Esophagus squamous epithelium (tissue), 5 donors: ENCODE results near the gene TCF12. TPM values are rescaled to one million over a fixed set of nuclear protein-coding genes. Genes with fewer than 3 reads are reported as not detected.

Source experiments
- DNase-seq: peaks from one replicate; lab custom pipeline; 2025; lab: John Stamatoyannopoulos, UW
- H3K27ac ChIP-seq, 4 donors: fragments of 200-600 bp; sonication (generic); one replicate each; pipeline ENCODE4 v1.5.1; 2016 to 2019; ENCODE audit warnings: mild to moderate bottlenecking in 1 of 4
- H3K27me3 ChIP-seq, 4 donors: fragments of 200-600 bp; sonication (generic); 1 replicate in 3 of 4; 2 replicates in 1 of 4; pipeline versions ENCODE4 v1.5.1 to v1.6.0; 2017 to 2021; ENCODE audit warnings: antibody characterized with exemption in 1 of 4
- H3K36me3 ChIP-seq, 3 donors: fragments of 200-600 bp; sonication (generic); one replicate each; pipeline ENCODE4 v1.5.1; 2016 to 2019
- H3K4me1 ChIP-seq, 3 donors: fragments of 200-600 bp; sonication (generic); one replicate each; pipeline ENCODE4 v1.5.1; 2017 to 2019
- H3K4me3 ChIP-seq, 4 donors: fragments of 200-600 bp; sonication (generic); 1 replicate in 3 of 4; 2 replicates in 1 of 4; pipeline ENCODE4 v1.5.1; 2016 to 2019; ENCODE audit warnings: mild to moderate bottlenecking in 2 of 4, moderate library complexity in 1 of 4
- H3K9me3 ChIP-seq, 3 donors: fragments of 200-600 bp; sonication (generic); one replicate each; pipeline ENCODE4 v1.5.1; 2016 to 2019
- POLR2A ChIP-seq, 4 donors: fragments of 450-650 bp; IDR thresholded peaks; one replicate each; pipeline ENCODE4 v1.6.1; 2017; ENCODE audit warnings: antibody characterized with exemption in 4 of 4, mild to moderate bottlenecking in 4 of 4, moderate library complexity in 3 of 4
- WGBS, 2 donors: methylation state at CpG; one replicate each; pipeline ENCODE4 v1.1.5; 2018; 5-methylcytosine and 5-hydroxymethylcytosine counted together
- intact Hi-C: fragments of 100-400 bp; cut with DNase I; formaldehyde crosslinking; loops from one replicate; pipeline ENCODE4 v1.15.0; 2022
- total RNA-seq, 4 donors: library from RNA; depleted of rRNA; stranded (reverse); fragments of >200 nt; gene quantifications; one replicate each; pipeline ENCODE4 v1.1.0, GENCODE V29; 2016
- TF ChIP-seq, protein P1 (sequence below), 6 experiments: fragments of 450-650 bp in 4 of 6; fragments of 200-600 bp in 2 of 6; sonication (generic) in 2 of 6; IDR thresholded peaks; one replicate each; pipeline ENCODE4 v1.5.1; 2016 to 2019; ENCODE audit warnings: antibody characterized with exemption in 6 of 6, mild to moderate bottlenecking in 4 of 6, moderate library complexity in 4 of 6
- donor health status: DM: yes; HTN: yes; CAD: no.

TCF12 gene
- total RNA-seq, 4 donors from 2014 or later = 28.5 to 90.4 (median 51.3) TPM

DNA sequence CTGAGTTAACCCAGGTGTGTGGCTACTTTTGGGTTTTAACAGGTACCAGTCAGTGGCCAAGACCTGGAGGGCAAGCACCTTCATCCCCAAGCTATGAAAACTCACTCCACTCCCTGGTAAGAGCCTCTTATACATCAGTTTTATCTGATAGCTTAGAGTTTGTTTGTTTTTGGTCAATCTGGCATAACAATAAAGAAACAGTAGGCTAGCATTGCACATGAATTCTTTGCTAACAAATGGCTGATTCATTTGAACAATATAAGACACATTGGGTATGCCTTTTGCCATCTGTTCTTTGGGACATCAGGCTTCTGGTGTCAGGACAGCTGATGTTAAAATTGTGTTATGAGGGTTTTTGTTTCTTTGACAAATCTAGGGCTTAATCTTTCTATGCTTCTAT, 332.9 kb downstream of the TCF12 start:
- TF ChIP-seq, protein P1, sequence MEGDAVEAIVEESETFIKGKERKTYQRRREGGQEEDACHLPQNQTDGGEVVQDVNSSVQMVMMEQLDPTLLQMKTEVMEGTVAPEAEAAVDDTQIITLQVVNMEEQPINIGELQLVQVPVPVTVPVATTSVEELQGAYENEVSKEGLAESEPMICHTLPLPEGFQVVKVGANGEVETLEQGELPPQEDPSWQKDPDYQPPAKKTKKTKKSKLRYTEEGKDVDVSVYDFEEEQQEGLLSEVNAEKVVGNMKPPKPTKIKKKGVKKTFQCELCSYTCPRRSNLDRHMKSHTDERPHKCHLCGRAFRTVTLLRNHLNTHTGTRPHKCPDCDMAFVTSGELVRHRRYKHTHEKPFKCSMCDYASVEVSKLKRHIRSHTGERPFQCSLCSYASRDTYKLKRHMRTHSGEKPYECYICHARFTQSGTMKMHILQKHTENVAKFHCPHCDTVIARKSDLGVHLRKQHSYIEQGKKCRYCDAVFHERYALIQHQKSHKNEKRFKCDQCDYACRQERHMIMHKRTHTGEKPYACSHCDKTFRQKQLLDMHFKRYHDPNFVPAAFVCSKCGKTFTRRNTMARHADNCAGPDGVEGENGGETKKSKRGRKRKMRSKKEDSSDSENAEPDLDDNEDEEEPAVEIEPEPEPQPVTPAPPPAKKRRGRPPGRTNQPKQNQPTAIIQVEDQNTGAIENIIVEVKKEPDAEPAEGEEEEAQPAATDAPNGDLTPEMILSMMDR (IDR thresholded peaks at IDR 0.05) = no peak
- no peak for TF ChIP-seq POLR2A (IDR thresholded peaks at IDR 0.05)
- no peak for DNase-seq
- Histone ChIP-seq H3K4me1 (no peaks in the 10 kb centered on the region), H3K27ac (no peak overlapping the region), H3K4me3 (no peak overlapping the region), H3K27me3 (no peaks in the 10 kb centered on the region), H3K36me3 (peaks cover 0 to 80% (median 5%) of the 10 kb centered on the region in 3 donors), H3K9me3 (no peaks in the 10 kb centered on the region)
- intact Hi-C loops = no loop called here

GRCh38 chr15:57251941-57252340, 333.5 kb downstream of the TCF12 start:
- intact Hi-C loops = no loop called here
- Histone ChIP-seq H3K36me3 (peaks cover 0 to 76% (median 5%) of the 10 kb centered on the region in 3 donors), H3K27ac (no peak overlapping the region), H3K4me1 (no peaks in the 10 kb centered on the region), H3K4me3 (no peak overlapping the region), H3K9me3 (no peaks in the 10 kb centered on the region), H3K27me3 (no peaks in the 10 kb centered on the region)
- TF ChIP-seq, protein P1 (IDR thresholded peaks at IDR 0.05) = no peak
- TF ChIP-seq POLR2A (IDR thresholded peaks at IDR 0.05) = no peak
- no peak for DNase-seq
- 57 to 69% methylated on average over 6 of the region's 6 CpGs for WGBS, 2 donors

GRCh38 chr15:57253082-57253481, 334.6 kb downstream of the TCF12 start:
- no peak for DNase-seq
- TF ChIP-seq POLR2A (IDR thresholded peaks at IDR 0.05) = no peak
- TF ChIP-seq, protein P1 (IDR thresholded peaks at IDR 0.05) = no peak
- H3K27me3 ChIP-seq = no peaks in the 10 kb centered on the region
- H3K9me3 ChIP-seq = no peaks in the 10 kb centered on the region
- H3K4me1 ChIP-seq = no peaks in the 10 kb centered on the region
- peaks cover 0 to 76% (median 5%) of the 10 kb centered on the region in 3 donors for H3K36me3 ChIP-seq
- intact Hi-C loops = no loop called here
- H3K27ac ChIP-seq = no peak overlapping the region
- WGBS, 2 donors = 85 to 86% methylated on average over 5 of the region's 5 CpGs
- no peak overlapping the region for H3K4me3 ChIP-seq

DNA sequence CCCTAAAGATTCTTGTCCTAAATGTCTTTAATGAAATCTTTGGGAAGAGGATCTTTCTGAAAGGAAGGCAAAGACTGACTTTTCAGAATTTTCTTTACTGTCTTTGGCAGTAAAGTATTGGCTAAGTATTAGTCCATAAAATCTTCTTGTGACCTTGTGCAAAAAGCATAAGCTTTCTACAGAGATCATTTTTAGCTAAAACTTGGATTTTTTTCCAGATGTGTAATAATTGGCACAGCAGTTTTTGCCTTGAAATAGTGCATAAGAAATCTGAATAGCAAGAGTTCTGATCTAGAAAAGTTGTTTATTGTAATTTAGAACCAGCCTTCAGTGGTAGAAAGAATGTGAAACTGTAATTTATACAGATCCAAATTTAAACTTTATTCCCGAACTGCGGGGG, 335.1 kb downstream of the TCF12 start:
- Histone ChIP-seq H3K27ac (no peak overlapping the region), H3K27me3 (no peaks in the 10 kb centered on the region), H3K36me3 (peaks cover 0 to 74% (median 5%) of the 10 kb centered on the region in 3 donors), H3K4me1 (no peaks in the 10 kb centered on the region), H3K9me3 (no peaks in the 10 kb centered on the region), H3K4me3 (no peak overlapping the region)
- intact Hi-C loops = no loop called here
- TF ChIP-seq, protein P1 (IDR thresholded peaks at IDR 0.05) = no peak
- TF ChIP-seq POLR2A (IDR thresholded peaks at IDR 0.05) = no peak
- 78 to 86% methylated on average over 2 of the region's 2 CpGs for WGBS, 2 donors
- DNase-seq = no peak

- TF ChIP-seq POLR2A (IDR thresholded peaks at IDR 0.05) = no peak
- TF ChIP-seq, protein P1 (IDR thresholded peaks at IDR 0.05) = no peak
- no peaks in the 10 kb centered on the region for H3K27me3 ChIP-seq
- WGBS, 2 donors = 95 to 96% methylated on average over 6 of the region's 6 CpGs
- H3K4me3 ChIP-seq = no peak overlapping the region
- intact Hi-C loops = no loop called here
- DNase-seq = no peak
- H3K27ac ChIP-seq = no peak overlapping the region
- peaks cover 0 to 65% (median 5%) of the 10 kb centered on the region in 3 donors for H3K36me3 ChIP-seq
- H3K9me3 ChIP-seq = no peaks in the 10 kb centered on the region
- H3K4me1 ChIP-seq = no peaks in the 10 kb centered on the region
These were observed 337.4 kb downstream of the TCF12 start for GRCh38 chr15:57255751-57256341.
